Liver (tissue), 9 donors: ENCODE data around the gene UQCRC2. TPM values are rescaled to one million over a fixed set of nuclear protein-coding genes. Genes with fewer than 3 reads are reported as not detected.

Source experiments
- DNase-seq: peaks from one replicate; pipeline ENCODE4 v3.0.0-alpha.2; 2017; ENCODE audit warnings: low spot score
- H3K27ac ChIP-seq, 2 donors: one replicate each; pipeline ENCODE4 v1.7.0; 2013; ENCODE audit warnings: inconsistent platforms in 2 of 2, low read length in 2 of 2, control low read depth in 1 of 2, low read depth in 1 of 2, mild to moderate bottlenecking in 1 of 2
- H3K27me3 ChIP-seq, 4 donors: one replicate each; pipeline versions ENCODE4 v1.6.1 to v1.7.0; 2013; ENCODE audit warnings: low read length in 3 of 4, inconsistent platforms in 1 of 4, mild to moderate bottlenecking in 1 of 4, moderate library complexity in 1 of 4; ENCODE audit not compliant: control insufficient read depth in 4 of 4, insufficient read depth in 4 of 4
- H3K36me3 ChIP-seq, 4 donors: one replicate each; pipeline versions ENCODE4 v1.6.1 to v1.7.0; 2013; ENCODE audit warnings: low read length in 3 of 4, mild to moderate bottlenecking in 3 of 4, low read depth in 1 of 4, moderate library complexity in 1 of 4; ENCODE audit not compliant: control insufficient read depth in 4 of 4, insufficient read depth in 3 of 4
- H3K4me1 ChIP-seq, 4 donors: one replicate each; pipeline versions ENCODE4 v1.6.1 to v1.7.0; 2013; ENCODE audit warnings: low read length in 3 of 4, mild to moderate bottlenecking in 3 of 4, moderate library complexity in 1 of 4; ENCODE audit not compliant: control insufficient read depth in 4 of 4, insufficient read depth in 4 of 4
- H3K4me3 ChIP-seq, 3 donors: one replicate each; pipeline versions ENCODE4 v1.6.1 to v1.7.0; 2013; ENCODE audit warnings: low read length in 3 of 3, control low read depth in 1 of 3, low read depth in 1 of 3, mild to moderate bottlenecking in 1 of 3
- H3K9ac ChIP-seq, 2 donors: one replicate each; pipeline ENCODE4 v1.7.0; 2013; ENCODE audit warnings: low read length in 2 of 2, mild to moderate bottlenecking in 2 of 2, moderate library complexity in 2 of 2, control low read depth in 1 of 2, low read depth in 1 of 2
- H3K9me3 ChIP-seq, 4 donors: one replicate each; pipeline versions ENCODE4 v1.6.1 to v1.7.0; 2013; ENCODE audit warnings: low read length in 3 of 4; ENCODE audit not compliant: control insufficient read depth in 4 of 4
- ATF3 ChIP-seq: IDR thresholded peaks from 2 replicates; pipeline ENCODE4 v1.6.1; 2016; ENCODE audit warnings: antibody characterized with exemption
- EGR1 ChIP-seq, 2 donors: IDR thresholded peaks; 2 replicates each; pipeline ENCODE4 v1.6.1; 2016 to 2018; ENCODE audit warnings: antibody characterized with exemption in 2 of 2, low read depth in 2 of 2
- FOXA1 ChIP-seq: IDR thresholded peaks from 2 replicates; pipeline ENCODE4 v1.6.1; 2016; ENCODE audit warnings: antibody characterized with exemption
- FOXA2 ChIP-seq: IDR thresholded peaks from 2 replicates; pipeline ENCODE4 v1.6.1; 2016; ENCODE audit warnings: antibody characterized with exemption
- GABPA ChIP-seq, 2 donors: IDR thresholded peaks in 1 of 2; conservative IDR thresholded peaks in 1 of 2; 2 replicates each; pipeline ENCODE4 v1.6.1; 2016; ENCODE audit warnings: antibody characterized with exemption in 2 of 2, mild to moderate bottlenecking in 1 of 2, moderate library complexity in 1 of 2
- HNF4A ChIP-seq, 2 donors: conservative IDR thresholded peaks; 2 replicates each; pipeline ENCODE4 v1.6.1; 2016; ENCODE audit warnings: antibody characterized with exemption in 2 of 2, mild to moderate bottlenecking in 2 of 2
- HNF4G ChIP-seq: IDR thresholded peaks from 2 replicates; pipeline ENCODE4 v1.6.1; 2016; ENCODE audit warnings: antibody characterized with exemption
- JUND ChIP-seq, 2 donors: IDR thresholded peaks; 2 replicates each; pipeline ENCODE4 v1.6.1; 2016; ENCODE audit warnings: antibody characterized with exemption in 2 of 2
- NR2F2 ChIP-seq: IDR thresholded peaks from 2 replicates; pipeline ENCODE4 v1.6.1; 2016; ENCODE audit warnings: antibody characterized with exemption
- RAD21 ChIP-seq, 2 donors: IDR thresholded peaks; 2 replicates each; pipeline ENCODE4 v1.6.1; 2016; ENCODE audit warnings: antibody characterized with exemption in 2 of 2, mild to moderate bottlenecking in 2 of 2
- REST ChIP-seq: IDR thresholded peaks from 2 replicates; pipeline ENCODE4 v1.6.1; 2016; ENCODE audit warnings: antibody characterized with exemption, mild to moderate bottlenecking
- RXRA ChIP-seq, 2 donors: IDR thresholded peaks; 2 replicates each; pipeline ENCODE4 v1.6.1; 2017 to 2018; ENCODE audit warnings: antibody characterized with exemption in 2 of 2, mild to moderate bottlenecking in 1 of 2
- SP1 ChIP-seq: IDR thresholded peaks from 2 replicates; pipeline ENCODE4 v1.6.1; 2018; ENCODE audit warnings: antibody characterized with exemption, mild to moderate bottlenecking
- TAF1 ChIP-seq: conservative IDR thresholded peaks from 2 replicates; pipeline ENCODE4 v1.6.1; 2016; ENCODE audit warnings: antibody characterized with exemption, mild to moderate bottlenecking
- YY1 ChIP-seq: IDR thresholded peaks from 2 replicates; pipeline ENCODE4 v1.6.1; 2016; ENCODE audit warnings: antibody characterized with exemption, mild to moderate bottlenecking
- WGBS: extraction: QIAGEN DNeasy Blood & Tissue Kit; methylation state at CpG from one replicate; pipeline ENCODE4 v1.1.7; 2013; 5-methylcytosine and 5-hydroxymethylcytosine counted together
- polyA plus RNA-seq, 2 donors: library from polyadenylated mRNA; stranded (reverse) in 1 of 2; unstranded in 1 of 2; fragments of 200-250 nt in 1 of 2; fragments of >200 nt in 1 of 2; fragmentation: Nextera tagmentation in 1 of 2; extraction: Ambion mirVana in 1 of 2; gene quantifications; one replicate each; pipeline versions ENCODE4 v1.2.1 to v1.2.3, GENCODE V29; 2013 to 2015
- total RNA-seq, 2 donors: library from RNA; depleted of rRNA; stranded (reverse); fragments of >200 nt; gene quantifications; one replicate each; pipeline ENCODE4 v1.2.3, GENCODE V29; 2014
- TF ChIP-seq, protein P1 (sequence below): IDR thresholded peaks from 2 replicates; pipeline ENCODE4 v1.6.1; 2016; ENCODE audit warnings: antibody characterized with exemption
- TF ChIP-seq, protein P2 (sequence below): IDR thresholded peaks from 2 replicates; pipeline ENCODE4 v1.6.1; 2016; ENCODE audit warnings: antibody characterized with exemption
- TF ChIP-seq, protein P3 (sequence below): fragments of 150-350 bp; IDR thresholded peaks from 2 replicates; pipeline ENCODE4 v1.5.1; 2017; ENCODE audit warnings: improper control_type of control experiment, low read depth, low read length; ENCODE audit not compliant: missing input control
- donor health status: healthy.
- donor health status: healthy.
- donor health status: healthy.
- donor health status: healthy.
- donor health status: healthy.

Gene UQCRC2
- total and polyA plus RNA-seq, 4 donors = 88.8 to 164 (median 140) TPM

DNA sequence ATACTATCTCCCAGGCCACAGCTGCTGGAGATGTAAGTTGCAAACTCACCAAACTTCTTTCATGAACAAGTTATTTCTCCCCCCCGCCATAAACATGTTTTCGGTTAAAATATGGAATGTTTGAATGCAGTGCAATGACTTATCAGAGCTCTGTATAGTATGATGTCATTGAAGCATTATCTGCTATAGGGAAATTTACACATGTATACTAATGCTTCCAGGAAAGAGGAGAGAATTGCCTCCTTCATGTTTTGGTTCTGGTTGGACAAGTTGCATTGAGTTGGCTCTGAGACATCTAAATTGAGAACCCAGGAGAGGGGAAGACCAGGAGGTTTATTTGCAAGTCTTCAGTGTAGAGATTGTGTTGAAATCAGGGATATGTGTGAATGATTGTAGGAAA lies 20.8 kb downstream of the UQCRC2 start:
- H3K9me3 ChIP-seq = no peaks in the 10 kb centered on the region
- H3K27me3 ChIP-seq = no peaks in the 10 kb centered on the region
- H3K27ac ChIP-seq = no peak overlapping the region
- H3K4me1 ChIP-seq = no peaks in the 10 kb centered on the region
- no peak for DNase-seq
- 96% methylated on average over 2 of the region's 2 CpGs for WGBS
- H3K9ac ChIP-seq = no peak overlapping the region
- no peak overlapping the region for H3K4me3 ChIP-seq
- TF ChIP-seq FOXA2 (no peak), RAD21 (IDR thresholded peaks at IDR 0.05) (no peak), HNF4A (conservative IDR thresholded peaks at IDR 0.05) (no peak), FOXA1 (no peak), SP1 (no peak), ATF3 (no peak), EGR1 (IDR thresholded peaks at IDR 0.05; ENCODE audit: low read depth in 2 of 2) (no peak), GABPA (IDR thresholded peaks at IDR 0.05 in 1 of 2, conservative IDR thresholded peaks at IDR 0.05 in 1 of 2) (no peak), HNF4G (no peak), TAF1 (no peak), JUND (IDR thresholded peaks at IDR 0.05) (no peak), REST (no peak), NR2F2 (no peak), RXRA (IDR thresholded peaks at IDR 0.05) (no peak), YY1 (no peak)
- TF ChIP-seq, protein P1, sequence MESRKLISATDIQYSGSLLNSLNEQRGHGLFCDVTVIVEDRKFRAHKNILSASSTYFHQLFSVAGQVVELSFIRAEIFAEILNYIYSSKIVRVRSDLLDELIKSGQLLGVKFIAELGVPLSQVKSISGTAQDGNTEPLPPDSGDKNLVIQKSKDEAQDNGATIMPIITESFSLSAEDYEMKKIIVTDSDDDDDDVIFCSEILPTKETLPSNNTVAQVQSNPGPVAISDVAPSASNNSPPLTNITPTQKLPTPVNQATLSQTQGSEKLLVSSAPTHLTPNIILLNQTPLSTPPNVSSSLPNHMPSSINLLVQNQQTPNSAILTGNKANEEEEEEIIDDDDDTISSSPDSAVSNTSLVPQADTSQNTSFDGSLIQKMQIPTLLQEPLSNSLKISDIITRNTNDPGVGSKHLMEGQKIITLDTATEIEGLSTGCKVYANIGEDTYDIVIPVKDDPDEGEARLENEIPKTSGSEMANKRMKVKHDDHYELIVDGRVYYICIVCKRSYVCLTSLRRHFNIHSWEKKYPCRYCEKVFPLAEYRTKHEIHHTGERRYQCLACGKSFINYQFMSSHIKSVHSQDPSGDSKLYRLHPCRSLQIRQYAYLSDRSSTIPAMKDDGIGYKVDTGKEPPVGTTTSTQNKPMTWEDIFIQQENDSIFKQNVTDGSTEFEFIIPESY = no peak
- TF ChIP-seq, protein P2, sequence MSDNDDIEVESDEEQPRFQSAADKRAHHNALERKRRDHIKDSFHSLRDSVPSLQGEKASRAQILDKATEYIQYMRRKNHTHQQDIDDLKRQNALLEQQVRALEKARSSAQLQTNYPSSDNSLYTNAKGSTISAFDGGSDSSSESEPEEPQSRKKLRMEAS = no peak
- H3K36me3 ChIP-seq = peaks cover 18 to 93% (median 87%) of the 10 kb centered on the region in 4 donors

GRCh38 chr16:21980032-21980431 lies 26.9 kb downstream of the UQCRC2 start:
- no peak for TF ChIP-seq SP1
- no peak for TF ChIP-seq HNF4A (conservative IDR thresholded peaks at IDR 0.05)
- TF ChIP-seq TAF1 = no peak
- no peak for TF ChIP-seq EGR1 (IDR thresholded peaks at IDR 0.05; ENCODE audit: low read depth in 2 of 2)
- no peak for TF ChIP-seq FOXA2
- TF ChIP-seq, protein P3, sequence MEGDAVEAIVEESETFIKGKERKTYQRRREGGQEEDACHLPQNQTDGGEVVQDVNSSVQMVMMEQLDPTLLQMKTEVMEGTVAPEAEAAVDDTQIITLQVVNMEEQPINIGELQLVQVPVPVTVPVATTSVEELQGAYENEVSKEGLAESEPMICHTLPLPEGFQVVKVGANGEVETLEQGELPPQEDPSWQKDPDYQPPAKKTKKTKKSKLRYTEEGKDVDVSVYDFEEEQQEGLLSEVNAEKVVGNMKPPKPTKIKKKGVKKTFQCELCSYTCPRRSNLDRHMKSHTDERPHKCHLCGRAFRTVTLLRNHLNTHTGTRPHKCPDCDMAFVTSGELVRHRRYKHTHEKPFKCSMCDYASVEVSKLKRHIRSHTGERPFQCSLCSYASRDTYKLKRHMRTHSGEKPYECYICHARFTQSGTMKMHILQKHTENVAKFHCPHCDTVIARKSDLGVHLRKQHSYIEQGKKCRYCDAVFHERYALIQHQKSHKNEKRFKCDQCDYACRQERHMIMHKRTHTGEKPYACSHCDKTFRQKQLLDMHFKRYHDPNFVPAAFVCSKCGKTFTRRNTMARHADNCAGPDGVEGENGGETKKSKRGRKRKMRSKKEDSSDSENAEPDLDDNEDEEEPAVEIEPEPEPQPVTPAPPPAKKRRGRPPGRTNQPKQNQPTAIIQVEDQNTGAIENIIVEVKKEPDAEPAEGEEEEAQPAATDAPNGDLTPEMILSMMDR = no peak
- no peak for TF ChIP-seq GABPA (IDR thresholded peaks at IDR 0.05 in 1 of 2, conservative IDR thresholded peaks at IDR 0.05 in 1 of 2)
- no peak for TF ChIP-seq YY1
- no peak for TF ChIP-seq RAD21 (IDR thresholded peaks at IDR 0.05)
- TF ChIP-seq FOXA1 = no peak
- TF ChIP-seq ATF3 = no peak
- TF ChIP-seq NR2F2 = no peak
- TF ChIP-seq REST = no peak
- TF ChIP-seq, protein P2 = no peak
- no peak for TF ChIP-seq JUND (IDR thresholded peaks at IDR 0.05)
- no peak for TF ChIP-seq RXRA (IDR thresholded peaks at IDR 0.05)
- TF ChIP-seq HNF4G = no peak

More at GRCh38 chr16:21980032-21980431, 26.9 kb downstream of the UQCRC2 start:
- no peak for DNase-seq
- no peak overlapping the region for H3K27ac ChIP-seq
- no peak overlapping the region for H3K4me3 ChIP-seq
- no peaks in the 10 kb centered on the region for H3K4me1 ChIP-seq
- 88% methylated on average over 4 of the region's 4 CpGs for WGBS
- H3K9ac ChIP-seq = no peak overlapping the region
- H3K27me3 ChIP-seq = no peaks in the 10 kb centered on the region
- H3K9me3 ChIP-seq = no peaks in the 10 kb centered on the region
- peaks cover 22 to 90% (median 88%) of the 10 kb centered on the region in 4 donors for H3K36me3 ChIP-seq
